SK-N-SH treated with all-trans-retinoic acid at 6 μM for 48 hours (cell line): Measurements from ENCODE around the gene MAP3K13.

Experiments
- ARNTL ChIP-seq: fragments of 450-650 bp; formaldehyde crosslinking; IDR thresholded peaks from 2 replicates; pipeline ENCODE4 v1.5.0; 2020; ENCODE audit warnings: low read depth, mild to moderate bottlenecking, moderate library complexity, borderline replicate concordance
- ESRRG ChIP-seq: fragments of 250-450 bp; sonication (Bioruptor Pico); IDR thresholded peaks from 2 replicates; pipeline ENCODE4 v1.6.1; 2021; ENCODE audit warnings: mild to moderate bottlenecking
- GLIS3 ChIP-seq: fragments of 250-450 bp; sonication (Bioruptor Pico); IDR thresholded peaks from 2 replicates; pipeline ENCODE4 v1.5.0; 2020; ENCODE audit warnings: mild to moderate bottlenecking, moderate library complexity
- OSR1 ChIP-seq: fragments of 250-450 bp; sonication (Bioruptor Pico); IDR thresholded peaks from 2 replicates; pipeline ENCODE4 v1.8.0; 2022; ENCODE audit warnings: moderate library complexity, mild to moderate bottlenecking, inconsistent platforms
- PPARA ChIP-seq: fragments of 250-450 bp; sonication (Bioruptor Pico); IDR thresholded peaks from 2 replicates; pipeline ENCODE4 v1.5.0; 2020; ENCODE audit warnings: mild to moderate bottlenecking, borderline replicate concordance
- SNAI2 ChIP-seq: fragments of 250-450 bp; sonication (Bioruptor Pico); IDR thresholded peaks from 2 replicates; pipeline ENCODE4 v1.5.0; 2020; ENCODE audit warnings: mild to moderate bottlenecking, moderate library complexity
- TOX ChIP-seq: fragments of 250-450 bp; sonication (Bioruptor Pico); IDR thresholded peaks from 2 replicates; pipeline ENCODE4 v1.8.0; 2021; ENCODE audit warnings: mild to moderate bottlenecking, moderate library complexity, borderline replicate concordance
- ZFP3 ChIP-seq: fragments of 250-450 bp; sonication (Bioruptor Pico); IDR thresholded peaks from 2 replicates; pipeline ENCODE4 v1.5.0; 2020; ENCODE audit warnings: mild to moderate bottlenecking, moderate library complexity
- ZNF565 ChIP-seq: fragments of 450-650 bp; formaldehyde crosslinking; conservative IDR thresholded peaks from 2 replicates; pipeline ENCODE4 v1.5.0; 2020; ENCODE audit warnings: low read depth, mild to moderate bottlenecking, moderate library complexity
- ZNF8 ChIP-seq: fragments of 450-650 bp; formaldehyde crosslinking; IDR thresholded peaks from 2 replicates; pipeline ENCODE4 v1.5.0; 2020; ENCODE audit warnings: mild to moderate bottlenecking, moderate library complexity
- TF ChIP-seq, protein P1 (sequence below): fragments of 250-450 bp; sonication (Bioruptor Pico); IDR thresholded peaks from 2 replicates; pipeline ENCODE4 v1.8.0; 2020; ENCODE audit warnings: mild to moderate bottlenecking, moderate library complexity, borderline replicate concordance
- TF ChIP-seq, protein P2 (sequence below): fragments of 250-450 bp; sonication (Bioruptor Pico); IDR thresholded peaks from 2 replicates; pipeline ENCODE4 v1.5.0; 2020; ENCODE audit warnings: mild to moderate bottlenecking, moderate library complexity

DNA sequence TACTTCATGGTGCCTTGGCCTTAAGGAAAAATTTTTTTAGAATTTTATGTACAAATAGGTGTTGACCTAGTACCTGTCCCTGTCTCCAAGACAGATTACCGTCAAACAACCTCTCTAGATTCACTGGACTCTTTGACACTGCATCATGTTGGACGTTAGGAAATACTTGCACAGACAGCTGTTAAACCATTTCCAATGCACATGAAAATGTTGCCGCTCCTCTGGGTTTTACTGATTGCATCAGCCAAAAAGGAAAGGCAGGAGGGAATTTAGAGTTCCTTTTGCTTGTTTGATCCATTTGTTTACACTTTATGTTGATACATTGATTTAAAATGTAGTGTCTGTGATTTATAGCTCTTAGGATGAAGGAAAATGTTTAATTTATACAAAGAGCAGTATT is 121.4 kb downstream of the MAP3K13 start:
- TF ChIP-seq TOX (CRISPR knock-in tag) (no peak), ZFP3 (CRISPR knock-in tag) (no peak), PPARA (no peak), GLIS3 (no peak), ESRRG (CRISPR knock-in tag) (no peak), ZNF565 (CRISPR knock-in tag) (no peak), ARNTL (CRISPR knock-in tag) (no peak), SNAI2 (no peak), OSR1 (CRISPR knock-in tag) (no peak), ZNF8 (CRISPR knock-in tag) (no peak)
- TF ChIP-seq, protein P1, sequence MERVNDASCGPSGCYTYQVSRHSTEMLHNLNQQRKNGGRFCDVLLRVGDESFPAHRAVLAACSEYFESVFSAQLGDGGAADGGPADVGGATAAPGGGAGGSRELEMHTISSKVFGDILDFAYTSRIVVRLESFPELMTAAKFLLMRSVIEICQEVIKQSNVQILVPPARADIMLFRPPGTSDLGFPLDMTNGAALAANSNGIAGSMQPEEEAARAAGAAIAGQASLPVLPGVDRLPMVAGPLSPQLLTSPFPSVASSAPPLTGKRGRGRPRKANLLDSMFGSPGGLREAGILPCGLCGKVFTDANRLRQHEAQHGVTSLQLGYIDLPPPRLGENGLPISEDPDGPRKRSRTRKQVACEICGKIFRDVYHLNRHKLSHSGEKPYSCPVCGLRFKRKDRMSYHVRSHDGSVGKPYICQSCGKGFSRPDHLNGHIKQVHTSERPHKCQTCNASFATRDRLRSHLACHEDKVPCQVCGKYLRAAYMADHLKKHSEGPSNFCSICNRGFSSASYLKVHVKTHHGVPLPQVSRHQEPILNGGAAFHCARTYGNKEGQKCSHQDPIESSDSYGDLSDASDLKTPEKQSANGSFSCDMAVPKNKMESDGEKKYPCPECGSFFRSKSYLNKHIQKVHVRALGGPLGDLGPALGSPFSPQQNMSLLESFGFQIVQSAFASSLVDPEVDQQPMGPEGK (CRISPR knock-in tag) = no peak
- TF ChIP-seq, protein P2, sequence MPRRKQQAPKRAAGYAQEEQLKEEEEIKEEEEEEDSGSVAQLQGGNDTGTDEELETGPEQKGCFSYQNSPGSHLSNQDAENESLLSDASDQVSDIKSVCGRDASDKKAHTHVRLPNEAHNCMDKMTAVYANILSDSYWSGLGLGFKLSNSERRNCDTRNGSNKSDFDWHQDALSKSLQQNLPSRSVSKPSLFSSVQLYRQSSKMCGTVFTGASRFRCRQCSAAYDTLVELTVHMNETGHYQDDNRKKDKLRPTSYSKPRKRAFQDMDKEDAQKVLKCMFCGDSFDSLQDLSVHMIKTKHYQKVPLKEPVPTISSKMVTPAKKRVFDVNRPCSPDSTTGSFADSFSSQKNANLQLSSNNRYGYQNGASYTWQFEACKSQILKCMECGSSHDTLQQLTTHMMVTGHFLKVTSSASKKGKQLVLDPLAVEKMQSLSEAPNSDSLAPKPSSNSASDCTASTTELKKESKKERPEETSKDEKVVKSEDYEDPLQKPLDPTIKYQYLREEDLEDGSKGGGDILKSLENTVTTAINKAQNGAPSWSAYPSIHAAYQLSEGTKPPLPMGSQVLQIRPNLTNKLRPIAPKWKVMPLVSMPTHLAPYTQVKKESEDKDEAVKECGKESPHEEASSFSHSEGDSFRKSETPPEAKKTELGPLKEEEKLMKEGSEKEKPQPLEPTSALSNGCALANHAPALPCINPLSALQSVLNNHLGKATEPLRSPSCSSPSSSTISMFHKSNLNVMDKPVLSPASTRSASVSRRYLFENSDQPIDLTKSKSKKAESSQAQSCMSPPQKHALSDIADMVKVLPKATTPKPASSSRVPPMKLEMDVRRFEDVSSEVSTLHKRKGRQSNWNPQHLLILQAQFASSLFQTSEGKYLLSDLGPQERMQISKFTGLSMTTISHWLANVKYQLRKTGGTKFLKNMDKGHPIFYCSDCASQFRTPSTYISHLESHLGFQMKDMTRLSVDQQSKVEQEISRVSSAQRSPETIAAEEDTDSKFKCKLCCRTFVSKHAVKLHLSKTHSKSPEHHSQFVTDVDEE (CRISPR knock-in tag) = no peak
